ENCODE results near the gene HK1.

- TF ChIP-seq CTCF (conservative IDR thresholded peaks at IDR 0.05; ENCODE audit: low read depth, low read length) (no peak), POLR2A (IDR thresholded peaks at IDR 0.05; ENCODE audit: low read depth, low read length) (no peak), RFX5 (IDR thresholded peaks at IDR 0.05; ENCODE audit: low read depth, low read length) (no peak), ELK1 (IDR thresholded peaks at IDR 0.05; ENCODE audit: borderline replicate concordance, low read depth, low read length) (no peak), CEBPB (IDR thresholded peaks at IDR 0.05; ENCODE audit: low read depth, low read length) (no peak), FOS (IDR thresholded peaks at IDR 0.05; ENCODE audit: low read depth, low read length) (no peak), USF2 (IDR thresholded peaks at IDR 0.05; ENCODE audit: low read depth, low read length) (no peak), RAD21 (IDR thresholded peaks at IDR 0.05; ENCODE audit: low read length) (no peak), SMC3 (IDR thresholded peaks at IDR 0.05; ENCODE audit: low read depth, low read length) (no peak), BHLHE40 (IDR thresholded peaks at IDR 0.05; ENCODE audit: low read depth, low read length) (no peak), MXI1 (IDR thresholded peaks at IDR 0.05; ENCODE audit: borderline replicate concordance, low read depth, low read length) (no peak), RCOR1 (IDR thresholded peaks at IDR 0.05; ENCODE audit: insufficient replicate concordance, low read length) (no peak), MAZ (IDR thresholded peaks at IDR 0.05; ENCODE audit: borderline replicate concordance, low read depth, low read length) (no peak)
Measured at GRCh38 chr10:69334302-69335062, 56.2 kb downstream of the HK1 start.
